GM19099 (cell line): Measurements from ENCODE around the gene RAP1GAP.

Source experiments
- POLR2A ChIP-seq: IDR thresholded peaks from 3 replicates; pipeline ENCODE4 v1.6.1; 2011; ENCODE audit warnings: low read depth; ENCODE audit not compliant: insufficient read length; ENCODE audit errors: extremely low read depth

The RAP1GAP gene

DNA sequence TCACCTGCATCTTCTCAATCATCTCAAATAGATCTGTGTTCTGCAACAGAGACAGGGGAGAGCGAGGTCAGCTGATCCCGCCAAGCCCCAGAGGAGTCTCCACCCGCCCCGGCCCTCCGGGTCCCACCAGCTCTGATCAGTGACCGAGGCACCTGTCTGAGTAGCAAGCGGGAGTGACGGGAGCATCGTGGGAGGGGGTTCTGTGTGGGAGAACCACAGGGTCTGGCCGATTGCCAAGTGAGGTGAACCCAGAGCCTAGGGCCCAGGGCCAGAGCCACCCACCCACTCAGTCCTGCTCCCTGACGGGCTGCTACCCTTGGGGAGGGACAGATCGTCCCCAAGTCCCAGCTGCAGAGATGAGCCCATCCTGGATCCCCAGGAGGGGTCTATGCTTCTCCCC, 49.1 kb downstream of the RAP1GAP start:
- TF ChIP-seq POLR2A = no peak

- TF ChIP-seq POLR2A = no peak
Observed at GRCh38 chr1:21619375-21619947, 49.7 kb downstream of the RAP1GAP start.

GRCh38 chr1:21618561-21619374, 50.4 kb downstream of the RAP1GAP start:
- no peak for TF ChIP-seq POLR2A

DNA sequence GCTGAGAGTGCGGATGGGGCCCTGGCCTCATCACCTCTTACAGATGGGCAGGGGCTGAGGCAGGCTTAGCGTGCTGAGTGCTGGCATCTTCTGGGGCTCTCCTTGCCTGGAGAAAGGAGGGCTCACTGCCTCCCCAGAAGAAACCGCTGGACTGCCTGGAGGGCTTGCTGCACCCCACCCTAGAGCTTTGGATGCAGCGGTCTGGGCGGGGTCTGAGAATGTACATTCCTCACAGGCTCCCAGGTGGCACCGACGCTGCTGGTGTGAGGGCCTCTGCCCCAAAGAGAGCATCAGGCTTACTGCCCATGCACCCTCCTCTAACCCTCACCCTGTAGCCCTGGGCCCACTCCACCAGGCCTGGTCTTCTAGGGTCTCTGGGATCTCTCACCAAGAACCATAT, 51.1 kb downstream of the RAP1GAP start:
- TF ChIP-seq POLR2A = no peak

DNA sequence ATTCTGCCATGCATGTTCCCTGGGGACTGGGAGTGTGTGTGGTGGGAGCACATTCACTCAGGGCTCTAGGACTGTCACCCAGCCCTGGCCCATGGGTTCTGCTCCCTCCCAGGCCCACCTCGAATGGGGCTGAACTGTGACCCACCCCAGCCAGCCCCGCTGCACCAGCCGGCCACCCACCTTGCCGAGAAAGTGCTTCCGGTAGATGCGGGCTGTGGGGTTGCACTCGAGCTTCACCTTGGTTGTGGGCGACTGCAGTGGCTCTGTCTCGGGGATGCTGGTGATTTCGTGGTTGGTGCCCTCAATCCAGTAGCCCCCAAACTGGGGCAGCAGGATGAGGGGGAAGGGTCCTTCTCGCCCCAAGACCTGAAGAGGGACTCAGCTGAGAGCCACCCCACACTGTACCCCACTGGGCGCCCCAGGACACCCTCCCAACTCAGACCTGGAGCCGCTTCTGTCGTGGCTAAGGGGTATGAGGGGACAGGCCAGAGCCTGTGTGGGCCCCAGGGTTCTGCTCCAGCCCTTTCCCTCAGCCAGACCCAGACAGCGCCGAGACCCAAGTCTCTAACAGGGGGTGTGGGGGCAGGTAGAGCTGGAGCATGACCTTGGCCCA, 51.9 kb downstream of the RAP1GAP start:
- no peak for TF ChIP-seq POLR2A

- TF ChIP-seq POLR2A = no peak
Observed at GRCh38 chr1:21616372-21616771, 52.8 kb downstream of the RAP1GAP start.

DNA sequence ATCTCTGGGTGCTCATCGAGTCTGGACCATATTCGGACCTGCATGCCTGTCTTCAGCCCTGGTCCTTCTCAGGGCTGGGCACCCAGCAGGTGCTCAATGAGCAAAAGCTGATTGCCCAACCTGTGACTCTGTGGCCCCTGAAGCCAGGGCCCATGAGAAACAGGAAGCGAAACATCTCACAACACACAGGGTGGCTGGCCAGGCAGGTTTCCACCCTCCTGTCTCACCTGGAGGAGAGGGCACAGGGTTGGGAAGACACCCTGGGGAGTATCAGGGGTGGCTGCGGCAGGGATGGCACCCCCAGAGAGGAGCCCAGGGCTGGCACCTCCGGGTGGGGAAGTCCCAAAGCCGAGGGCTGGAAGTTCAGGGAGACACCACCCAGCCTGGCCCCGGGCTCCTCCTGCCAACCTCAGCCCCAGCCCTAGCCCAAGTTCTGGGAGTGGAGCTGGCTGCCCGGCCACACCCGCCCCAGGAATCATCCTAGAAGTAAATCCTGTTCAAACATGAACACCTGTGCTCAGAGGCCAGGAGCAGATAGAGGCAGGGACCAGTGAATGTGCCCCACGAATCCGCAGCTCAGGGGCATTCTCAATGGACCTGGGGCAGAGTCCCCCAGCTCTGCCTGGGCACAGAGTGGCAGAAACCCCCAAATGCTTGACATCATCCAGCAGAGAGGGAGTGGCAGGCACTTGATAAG, 54.6 kb downstream of the RAP1GAP start:
- TF ChIP-seq POLR2A = no peak

DNA sequence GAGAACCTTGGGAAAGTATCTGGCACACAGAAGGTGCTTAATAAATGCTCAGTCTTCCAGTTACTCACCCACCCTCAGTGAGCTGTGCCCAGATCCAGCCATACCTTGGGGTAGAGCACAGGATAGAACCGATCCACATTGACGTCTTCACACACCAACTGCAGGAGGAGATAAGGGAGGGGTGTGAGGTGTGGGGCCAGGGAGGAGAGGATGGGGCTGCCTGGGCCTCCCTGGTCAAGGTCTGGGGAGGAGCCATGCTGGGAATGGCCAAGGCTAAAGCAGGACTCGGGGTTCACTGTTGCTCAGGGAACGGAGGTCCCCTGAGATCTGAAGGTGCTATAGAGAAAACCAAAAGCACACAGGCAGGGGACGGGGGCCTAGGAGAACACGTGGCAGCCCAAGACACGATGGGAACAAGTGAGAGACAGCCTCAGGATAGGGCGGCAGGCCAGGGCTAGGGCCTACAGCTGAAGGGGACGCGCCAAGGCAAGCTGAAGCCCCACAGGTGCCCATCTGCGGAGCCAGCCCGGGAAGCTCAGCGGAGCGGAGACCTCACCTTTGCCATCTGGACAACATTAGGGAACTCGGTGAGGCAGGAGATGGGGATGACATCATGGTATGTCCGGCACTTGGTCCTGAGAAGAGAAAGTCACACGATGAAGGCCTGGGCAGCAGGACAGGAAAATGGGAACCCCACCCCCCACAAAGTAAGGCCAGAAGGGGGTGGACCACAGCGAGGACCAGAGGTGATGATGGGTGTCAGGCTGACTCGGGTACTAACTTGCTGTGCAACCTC, 55.9 kb downstream of the RAP1GAP start:
- no peak for TF ChIP-seq POLR2A

- no peak for TF ChIP-seq POLR2A
Observed at GRCh38 chr1:21612057-21612456, 57.1 kb downstream of the RAP1GAP start.

DNA sequence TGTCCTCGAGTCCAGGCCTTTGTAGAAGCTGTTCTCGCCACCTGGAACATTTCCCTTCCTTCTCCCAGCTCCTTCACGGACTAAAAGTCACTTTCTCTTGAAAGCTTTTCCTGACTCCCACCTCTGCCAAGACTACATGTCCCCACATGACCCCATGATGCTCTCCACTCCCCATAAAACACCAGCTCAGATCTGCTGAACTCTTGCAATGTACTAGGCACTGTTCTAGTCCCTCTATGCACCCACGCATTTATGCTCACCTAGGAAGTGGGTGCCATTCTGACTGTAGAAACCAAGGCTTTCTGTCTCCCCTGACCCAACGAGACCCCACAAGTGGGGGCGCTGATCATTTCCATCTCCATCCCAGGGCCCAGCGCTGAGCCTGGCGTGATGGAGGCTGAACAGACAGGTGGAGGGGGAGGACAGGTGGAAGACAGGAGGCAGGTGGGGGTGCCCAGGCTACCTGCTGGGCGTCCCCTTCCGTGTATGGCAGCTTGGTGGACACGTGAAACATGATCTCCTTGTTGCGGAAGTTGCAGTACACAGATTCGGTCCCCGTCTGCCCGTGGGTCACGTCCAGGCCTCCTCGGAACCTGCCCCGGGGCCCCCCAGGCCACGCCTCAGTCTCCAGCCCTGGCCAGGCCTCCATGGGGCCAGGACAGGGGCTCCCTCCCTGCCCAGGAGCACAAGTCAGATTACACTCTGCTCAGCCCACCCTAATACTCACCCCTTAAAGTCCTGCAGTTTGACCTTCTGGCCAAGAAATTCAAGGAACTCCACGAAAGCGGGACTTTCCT, 58.0 kb downstream of the RAP1GAP start:
- no peak for TF ChIP-seq POLR2A

- no peak for TF ChIP-seq POLR2A
Observed at GRCh38 chr1:21610027-21610426, 59.1 kb downstream of the RAP1GAP start.

- TF ChIP-seq POLR2A = no peak
Observed at GRCh38 chr1:21608798-21609197, 60.4 kb downstream of the RAP1GAP start.

- TF ChIP-seq POLR2A = no peak
Observed at GRCh38 chr1:21607549-21608529, 61.3 kb downstream of the RAP1GAP start.

- no peak for TF ChIP-seq POLR2A
Observed at GRCh38 chr1:21605964-21606705, 63.0 kb downstream of the RAP1GAP start.
